Activated T-cell treated with anti-CD3 and anti-CD28 coated beads, Interleukin-2, amount 50 U/mL, for 1 hour (primary cell): Measurements from ENCODE around the gene FXYD1.

Experiments used
- DNase-seq: peaks from one replicate; pipeline ENCODE4 v3.0.0-alpha.2; 2020

FXYD1 gene

DNA sequence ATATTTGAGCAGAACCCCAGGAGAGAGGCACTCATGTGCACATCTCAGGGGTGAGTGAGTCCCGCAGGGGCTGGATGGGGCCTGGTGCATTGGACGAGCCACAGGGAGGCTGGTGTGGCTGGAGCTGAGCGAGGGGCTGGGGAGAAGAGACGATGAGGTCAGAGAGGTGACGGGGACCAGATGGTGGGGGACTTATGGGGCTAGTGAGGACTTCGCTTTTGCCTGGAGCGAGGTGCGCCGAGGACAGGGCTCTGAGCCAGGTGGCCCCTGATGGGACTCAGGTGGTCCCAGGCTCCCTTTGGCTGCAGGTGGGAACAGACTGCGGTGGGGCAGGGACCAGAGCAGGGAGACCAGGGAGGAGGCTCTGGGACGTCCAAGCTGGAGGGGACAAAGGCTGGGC, 29.9 kb upstream of the FXYD1 start:
- no peak for DNase-seq

DNA sequence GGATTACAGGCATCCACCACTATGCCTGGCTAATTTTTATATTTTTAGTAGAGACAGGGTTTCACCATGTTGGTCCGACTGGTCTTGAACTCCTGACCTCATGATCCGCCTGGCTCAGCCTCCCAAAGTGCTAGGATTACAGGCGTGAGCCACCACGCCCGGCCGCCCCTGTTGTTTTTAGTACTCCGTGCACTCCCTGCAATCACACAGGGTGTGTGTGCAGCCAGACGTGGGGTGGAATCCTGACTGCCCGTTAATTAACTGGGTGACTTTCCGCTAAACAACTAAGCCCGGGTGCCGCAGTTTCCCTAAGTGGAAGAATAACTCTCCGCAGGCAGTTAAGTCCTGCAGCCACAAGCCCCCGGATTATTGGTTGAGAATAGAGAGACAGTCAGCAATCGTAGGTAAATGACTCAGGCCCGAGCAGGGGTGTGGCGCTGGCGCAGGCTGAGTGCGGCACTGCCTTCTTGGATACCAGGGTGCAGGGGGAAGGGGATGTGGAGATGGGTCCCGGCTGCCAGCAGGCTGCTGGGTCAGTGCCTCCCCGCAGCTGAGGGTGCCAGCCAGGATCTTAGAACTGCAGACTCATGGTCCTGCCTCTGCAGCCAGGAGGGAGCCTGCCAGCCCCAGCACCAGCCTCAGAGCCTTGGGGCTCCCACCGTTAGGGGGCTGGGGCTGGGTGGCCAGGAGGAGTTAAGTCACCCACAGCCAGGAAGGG, 29.1 kb upstream of the FXYD1 start:
- no peak for DNase-seq

DNA sequence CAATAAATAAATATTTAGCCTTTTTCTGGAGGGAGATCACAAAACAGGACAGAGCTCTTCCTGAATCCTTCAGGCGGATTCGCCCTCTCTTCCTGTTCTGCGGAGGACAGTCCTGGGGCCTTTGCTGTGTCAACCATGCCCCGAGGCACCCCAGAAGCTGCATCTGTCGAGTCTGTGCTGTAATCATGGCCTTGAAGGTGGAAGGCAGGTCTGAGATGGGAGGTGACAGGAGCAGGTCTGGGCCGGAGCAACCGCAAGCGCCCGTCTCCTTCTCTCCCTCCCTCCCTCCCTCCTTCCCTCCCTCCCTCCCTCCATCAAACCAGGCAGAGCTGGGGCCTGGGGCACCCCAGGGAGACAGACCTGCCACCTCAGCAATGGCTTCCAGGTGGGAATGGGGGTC, 27.6 kb upstream of the FXYD1 start:
- DNase-seq: no peak

DNA sequence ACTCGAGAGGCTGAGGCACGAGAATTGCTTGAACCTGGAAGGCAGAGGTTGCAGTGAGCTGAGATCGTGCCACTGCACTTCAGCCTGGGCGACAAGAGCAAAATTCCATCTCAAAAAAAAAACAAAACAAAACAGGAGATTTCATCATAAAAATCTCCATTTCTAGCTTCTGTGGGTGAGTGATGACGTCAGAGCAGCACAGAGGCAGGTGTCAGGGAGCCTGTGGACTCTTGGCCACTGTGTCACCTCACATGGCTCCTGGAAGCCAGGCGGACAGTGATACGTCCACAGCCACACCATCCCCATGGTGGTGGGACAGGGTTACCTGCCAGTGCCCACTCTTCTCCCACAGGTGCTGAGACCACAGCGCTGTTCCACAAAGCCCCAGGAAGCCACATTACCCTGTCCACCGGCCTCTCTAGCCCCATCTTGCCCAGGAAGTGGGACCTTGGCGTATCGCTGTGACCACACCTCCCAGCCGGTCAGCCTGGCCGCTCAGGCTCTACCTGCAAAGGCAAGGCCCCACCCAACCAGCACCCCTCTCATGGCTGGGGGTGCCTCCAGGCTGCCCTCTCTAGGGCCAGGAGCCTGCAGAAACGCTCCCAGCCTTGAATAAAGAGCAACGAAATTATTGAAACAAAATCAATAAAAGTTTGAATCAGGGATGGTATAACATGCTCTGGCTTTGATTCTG, 25.5 kb upstream of the FXYD1 start:
- DNase-seq: no peak

DNA sequence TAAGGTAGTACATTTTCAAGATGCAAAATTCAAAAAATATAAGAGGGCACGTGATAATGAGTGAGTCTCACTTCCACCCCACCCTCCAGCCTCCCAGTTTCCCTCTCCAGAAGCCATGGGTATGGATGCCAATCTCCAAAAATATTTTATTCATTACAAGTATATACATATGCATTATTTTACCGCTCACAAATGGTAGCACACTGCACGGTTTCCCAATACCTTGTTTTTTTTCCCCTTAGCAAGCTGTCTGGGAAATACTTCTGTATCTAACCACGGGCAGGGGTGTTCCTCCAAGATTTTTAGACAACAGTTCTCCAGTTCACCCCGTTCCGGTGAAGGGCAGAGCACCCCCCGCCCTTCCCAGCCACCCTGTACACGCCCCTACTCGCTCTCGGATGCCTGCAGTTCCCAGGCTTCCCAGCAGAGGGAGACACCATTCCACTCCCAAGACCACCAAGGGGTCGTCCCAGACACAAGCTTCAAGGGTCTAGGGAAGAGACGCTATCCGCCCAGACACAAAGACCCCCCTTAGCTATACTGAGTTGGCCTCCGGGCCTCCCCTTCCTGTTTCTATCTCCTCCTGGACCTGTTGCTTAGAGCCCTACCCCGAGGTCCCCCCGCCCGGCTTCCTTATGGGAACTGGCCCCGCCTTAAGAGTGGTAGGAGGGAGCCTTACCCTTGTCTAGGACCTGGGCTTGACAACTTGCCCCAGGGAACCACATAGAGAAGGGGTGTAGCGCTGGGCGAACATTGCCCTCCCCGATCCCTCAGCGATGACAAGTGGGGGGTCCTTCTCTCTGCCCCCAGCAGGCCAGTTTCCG, 24.1 kb upstream of the FXYD1 start:
- DNase-seq: peak; percentile 78

DNA sequence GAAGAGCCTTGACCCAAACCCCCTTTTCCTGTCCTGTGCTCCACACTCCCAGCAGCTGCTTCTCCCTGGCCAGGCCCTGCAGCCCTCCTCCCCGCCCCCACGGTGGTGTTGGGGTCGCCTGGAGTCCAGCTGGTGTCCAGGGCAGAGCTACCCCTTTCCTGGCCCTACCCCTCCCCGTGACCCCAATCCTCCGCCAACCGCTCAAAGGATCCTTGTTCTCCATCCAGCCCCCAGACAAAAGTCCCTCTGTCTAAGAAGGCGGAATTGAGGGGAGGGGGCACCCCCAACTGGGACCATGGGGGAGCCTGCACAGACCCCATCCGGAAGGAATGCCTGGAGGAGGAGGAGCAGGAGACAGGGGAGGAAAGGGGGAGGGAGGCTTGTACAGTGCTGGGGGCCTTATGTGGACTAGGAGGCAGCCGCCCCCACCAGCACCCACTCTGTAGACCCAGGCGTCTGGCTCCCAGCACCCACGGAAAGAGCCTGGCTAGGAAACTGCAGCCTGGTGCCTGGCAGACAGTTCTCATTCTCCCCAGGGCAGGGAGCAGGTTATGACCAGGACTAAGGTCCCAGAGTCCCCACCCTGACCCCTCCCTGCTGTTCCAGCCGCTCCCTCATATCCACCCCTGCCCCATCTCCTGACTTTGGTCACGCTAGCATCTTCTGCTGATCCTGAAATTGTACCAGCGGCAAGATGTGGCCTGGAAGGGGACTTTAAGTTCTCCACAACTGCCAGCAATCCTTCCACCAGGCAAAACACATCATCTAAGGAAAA, 23.3 kb upstream of the FXYD1 start, which contains the start of gene FXYD3:
FXYD3 (plus strand) TSS at position 647 of the 775 bp plus-strand sequence. CDS start 3,554 bp downstream, outside the sequence.
- no peak for DNase-seq

DNA sequence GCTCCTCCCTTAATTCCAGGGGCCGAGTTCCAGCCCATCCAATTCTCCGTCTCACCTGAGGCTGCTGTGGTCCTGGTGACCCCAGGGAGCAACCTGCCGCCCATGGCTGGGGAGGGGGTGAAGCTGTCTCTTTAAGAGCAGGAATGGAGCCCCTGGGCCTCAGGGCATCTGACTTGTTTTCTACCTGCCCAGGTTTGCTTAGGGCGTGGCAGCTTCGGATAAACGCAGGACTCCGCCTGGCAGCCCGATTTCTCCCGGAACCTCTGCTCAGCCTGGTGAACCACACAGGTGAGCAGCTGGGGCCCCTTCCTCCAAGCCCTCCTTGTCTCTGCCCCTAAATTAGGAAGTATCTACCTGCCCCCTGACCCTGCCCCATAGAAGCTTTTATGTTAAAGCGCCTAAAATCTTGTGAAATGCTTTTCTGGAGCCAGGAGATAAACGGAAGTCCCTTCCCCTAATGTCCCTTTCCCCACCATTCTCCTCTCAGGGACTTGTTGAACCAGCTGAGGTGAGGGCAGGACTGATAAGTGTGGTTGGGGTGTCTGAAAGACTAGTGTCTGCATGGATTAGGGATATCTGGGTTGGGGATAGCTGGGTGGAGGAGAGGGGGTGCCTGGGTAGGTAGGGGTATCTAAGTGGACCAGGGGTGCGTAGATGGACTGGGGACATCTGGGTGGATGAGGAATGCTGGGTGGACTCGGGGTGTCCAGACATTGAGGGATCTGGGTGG, 22.4 kb upstream of the FXYD1 start:
- no peak for DNase-seq

DNA sequence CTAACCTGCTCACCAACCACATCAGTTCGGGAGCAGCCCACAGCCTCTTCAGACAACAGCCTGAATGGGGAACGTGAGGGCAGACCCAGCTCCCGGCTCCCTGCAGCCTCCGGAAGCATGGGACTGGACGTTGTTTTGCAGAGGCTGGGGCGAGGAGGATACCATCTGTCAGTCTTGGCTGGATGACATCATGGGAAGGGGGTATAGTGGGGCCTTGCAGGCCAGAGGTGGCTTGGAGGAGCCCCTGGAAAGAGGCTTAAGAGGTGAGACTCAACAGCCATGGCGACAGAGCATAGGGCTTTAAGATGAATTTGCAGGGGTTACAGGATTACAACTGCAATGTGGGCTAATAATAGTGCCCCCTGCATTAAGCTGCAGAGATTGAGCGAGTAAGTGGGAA, 21.5 kb upstream of the FXYD1 start:
- no peak for DNase-seq

DNA sequence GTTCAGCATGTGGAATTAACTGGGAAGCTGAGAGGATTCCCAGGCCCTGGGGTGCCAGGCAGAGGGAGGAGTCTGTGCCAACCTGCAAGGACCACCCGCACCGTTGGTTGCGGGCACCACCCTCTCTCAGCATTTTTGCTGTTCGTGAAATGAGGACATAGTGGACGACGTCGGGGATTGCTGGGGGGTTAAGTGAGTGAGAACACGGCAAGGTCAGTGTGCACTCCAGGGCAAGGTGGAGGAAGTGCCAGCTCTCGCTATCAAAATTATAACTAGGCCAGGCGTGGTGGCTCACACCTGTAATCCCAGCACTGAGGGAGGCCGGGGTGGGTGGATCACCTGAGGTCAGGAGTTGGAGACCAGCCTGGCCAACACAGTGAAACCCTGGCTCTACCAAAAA, 20.8 kb upstream of the FXYD1 start:
- DNase-seq: no peak

DNA sequence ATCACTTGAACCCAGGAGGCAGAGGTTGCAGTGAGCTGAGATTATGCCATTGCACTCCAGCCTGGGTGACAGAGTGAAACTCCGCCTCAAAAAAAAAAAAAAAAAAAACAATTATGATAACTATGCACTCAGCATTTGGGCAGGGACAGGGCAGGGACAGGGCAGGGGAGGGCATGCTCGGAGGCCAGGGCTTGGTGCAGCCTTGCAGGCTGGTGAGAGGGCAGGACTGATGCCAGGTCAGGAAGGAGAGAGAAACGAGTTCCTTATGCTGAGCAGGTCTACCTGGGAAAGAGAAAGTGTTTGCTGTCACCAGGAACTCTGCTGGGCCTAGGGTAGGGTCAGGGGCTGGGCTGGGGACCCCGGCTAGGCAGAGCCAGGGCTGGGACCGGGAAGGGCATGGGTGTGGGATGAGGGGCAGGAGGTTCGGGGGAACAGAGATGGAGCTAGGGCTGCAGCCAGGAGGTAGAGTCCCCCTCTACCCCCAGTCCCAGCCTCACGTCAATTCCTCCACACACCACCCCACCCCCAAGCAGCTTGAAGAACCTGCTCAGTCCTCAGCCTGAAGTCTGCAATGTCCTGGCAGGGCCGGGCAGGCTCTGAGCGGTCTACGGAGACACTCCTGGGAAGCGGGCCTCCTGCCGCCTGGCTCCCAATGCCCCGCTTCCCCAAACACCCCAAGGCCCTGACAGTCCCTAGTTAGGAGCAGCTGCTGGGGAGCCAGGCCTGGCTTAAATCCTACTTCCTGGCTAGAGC, 20.2 kb upstream of the FXYD1 start:
- DNase-seq: no peak

DNA sequence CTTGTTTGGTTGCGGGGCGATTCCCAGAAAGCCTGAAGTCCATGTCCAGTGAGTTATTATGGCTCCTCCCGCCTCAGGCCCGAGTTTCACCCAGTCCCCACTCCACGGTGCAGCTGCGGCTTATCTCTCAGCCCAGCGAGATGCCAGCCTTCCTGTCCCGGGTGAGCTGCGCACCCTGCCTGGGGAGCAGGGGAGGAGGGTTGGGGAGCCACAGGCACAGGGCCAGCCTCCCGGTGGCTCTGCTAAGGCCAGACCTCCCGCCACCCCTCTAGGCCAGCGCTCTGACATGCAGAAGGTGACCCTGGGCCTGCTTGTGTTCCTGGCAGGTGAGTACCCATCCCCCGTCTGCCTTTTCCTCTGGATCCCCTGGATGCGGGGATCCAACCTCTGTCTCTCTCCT, 19.5 kb upstream of the FXYD1 start:
- no peak for DNase-seq

DNA sequence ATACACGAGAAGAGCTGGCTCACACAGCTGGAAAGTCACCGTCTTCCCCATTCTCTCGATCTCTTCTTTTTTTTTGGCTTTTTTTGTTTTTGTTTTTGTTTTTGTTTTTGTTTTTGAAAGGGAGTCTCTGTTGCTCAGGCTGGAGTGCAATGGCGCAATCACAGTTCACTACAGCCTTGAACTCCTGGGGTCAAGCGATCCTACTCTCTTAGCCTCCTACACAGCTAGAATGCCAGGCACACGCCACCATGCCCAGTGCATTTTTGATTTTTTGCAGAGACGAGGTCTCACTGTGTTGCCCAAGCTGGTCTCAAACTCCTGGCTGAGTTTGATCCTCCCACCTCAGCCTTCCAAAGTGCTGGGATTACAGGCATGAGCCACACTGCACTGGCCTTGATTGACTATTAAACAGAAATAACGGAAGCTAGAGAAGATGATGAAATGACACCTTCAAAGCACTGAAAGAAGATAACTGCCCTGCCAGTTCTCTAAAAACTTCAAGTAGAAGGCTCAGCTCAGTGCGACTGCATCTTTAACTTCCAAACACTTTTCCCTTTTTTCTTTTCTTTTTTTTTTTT, 19.0 kb upstream of the FXYD1 start:
- DNase-seq: no peak

DNA sequence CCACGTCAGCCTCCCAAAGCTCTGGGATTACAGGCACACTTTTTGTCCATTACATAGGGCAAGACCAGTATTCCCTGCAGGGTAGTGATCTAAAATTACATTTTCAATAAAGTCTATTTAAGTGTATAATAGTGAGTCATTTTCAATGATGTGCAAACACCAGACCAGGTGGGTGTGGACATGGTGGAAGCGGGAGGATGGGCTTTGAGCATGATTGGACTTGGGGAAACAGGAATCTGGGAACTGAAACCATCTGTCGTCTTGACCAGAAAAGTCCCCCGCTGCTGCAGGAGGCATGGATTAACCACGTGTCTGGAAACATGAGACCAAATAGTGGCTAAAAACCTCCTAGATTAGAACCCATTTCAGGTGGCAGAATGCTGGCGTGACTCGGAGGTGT, 18.1 kb upstream of the FXYD1 start:
- DNase-seq: no peak

DNA sequence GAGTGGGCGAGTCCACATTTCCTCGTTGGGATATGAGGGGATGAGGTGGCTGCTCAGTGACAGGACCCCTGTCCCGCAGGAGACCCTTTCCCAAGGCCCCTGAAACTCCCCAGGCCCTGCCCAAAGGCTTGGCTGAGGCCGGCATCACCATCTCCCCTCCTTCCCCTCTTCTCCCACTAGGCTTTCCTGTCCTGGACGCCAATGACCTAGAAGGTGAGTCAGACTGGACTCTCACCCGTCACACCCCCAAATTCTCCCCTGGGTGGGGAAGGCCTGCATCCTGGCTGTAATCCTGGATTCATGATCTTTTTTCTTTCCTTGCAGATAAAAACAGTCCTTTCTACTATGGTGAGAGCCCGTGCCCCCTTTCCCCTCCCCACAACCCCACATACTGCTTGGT, 17.7 kb upstream of the FXYD1 start:
- DNase-seq: no peak

DNA sequence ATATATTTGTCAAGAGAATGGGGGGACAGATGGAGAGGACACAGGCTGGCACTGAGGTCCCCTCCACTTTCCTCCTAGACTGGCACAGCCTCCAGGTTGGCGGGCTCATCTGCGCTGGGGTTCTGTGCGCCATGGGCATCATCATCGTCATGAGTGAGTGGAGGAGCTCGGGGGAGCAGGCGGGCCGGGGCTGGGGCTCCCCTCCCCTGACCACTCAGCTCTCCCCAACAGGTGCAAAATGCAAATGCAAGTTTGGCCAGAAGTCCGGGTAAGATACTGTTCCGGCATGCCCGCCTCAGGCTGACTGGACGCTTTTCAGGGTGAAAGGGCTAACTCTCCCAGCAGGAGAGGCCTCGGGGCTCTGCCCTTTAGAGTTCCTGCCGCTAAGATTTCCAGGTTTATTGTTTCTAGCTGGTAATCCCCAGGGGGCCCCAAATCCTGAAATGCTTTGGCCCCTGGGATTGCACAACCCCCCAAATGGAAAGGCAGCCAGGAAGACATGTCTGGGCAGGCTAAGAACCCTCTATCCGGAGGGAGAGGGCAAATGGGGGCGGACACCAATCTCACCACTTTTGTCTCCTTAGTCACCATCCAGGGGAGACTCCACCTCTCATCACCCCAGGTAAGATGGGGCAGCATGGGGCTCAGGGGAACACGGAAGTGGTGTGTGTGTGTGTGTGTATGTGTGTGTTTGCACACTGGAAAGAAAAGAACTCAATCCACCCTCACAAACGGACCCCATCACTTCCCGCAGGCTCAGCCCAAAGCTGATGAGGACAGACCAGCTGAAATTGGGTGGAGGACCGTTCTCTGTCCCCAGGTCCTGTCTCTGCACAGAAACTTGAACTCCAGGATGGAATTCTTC, 15.7 kb upstream of the FXYD1 start:
- DNase-seq: no peak

DNA sequence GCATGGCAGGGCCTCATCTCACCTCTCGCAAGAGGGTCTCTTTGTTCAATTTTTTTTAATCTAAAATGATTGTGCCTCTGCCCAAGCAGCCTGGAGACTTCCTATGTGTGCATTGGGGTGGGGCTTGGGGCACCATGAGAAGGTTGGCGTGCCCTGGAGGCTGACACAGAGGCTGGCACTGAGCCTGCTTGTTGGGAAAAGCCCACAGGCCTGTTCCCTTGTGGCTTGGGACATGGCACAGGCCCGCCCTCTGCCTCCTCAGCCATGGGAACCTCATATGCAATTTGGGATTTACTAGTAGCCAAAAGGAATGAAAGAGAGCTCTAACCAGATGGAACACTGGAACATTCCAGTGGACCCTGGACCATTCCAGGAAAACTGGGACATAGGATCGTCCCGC, 15.1 kb upstream of the FXYD1 start:
- DNase-seq: no peak

DNA sequence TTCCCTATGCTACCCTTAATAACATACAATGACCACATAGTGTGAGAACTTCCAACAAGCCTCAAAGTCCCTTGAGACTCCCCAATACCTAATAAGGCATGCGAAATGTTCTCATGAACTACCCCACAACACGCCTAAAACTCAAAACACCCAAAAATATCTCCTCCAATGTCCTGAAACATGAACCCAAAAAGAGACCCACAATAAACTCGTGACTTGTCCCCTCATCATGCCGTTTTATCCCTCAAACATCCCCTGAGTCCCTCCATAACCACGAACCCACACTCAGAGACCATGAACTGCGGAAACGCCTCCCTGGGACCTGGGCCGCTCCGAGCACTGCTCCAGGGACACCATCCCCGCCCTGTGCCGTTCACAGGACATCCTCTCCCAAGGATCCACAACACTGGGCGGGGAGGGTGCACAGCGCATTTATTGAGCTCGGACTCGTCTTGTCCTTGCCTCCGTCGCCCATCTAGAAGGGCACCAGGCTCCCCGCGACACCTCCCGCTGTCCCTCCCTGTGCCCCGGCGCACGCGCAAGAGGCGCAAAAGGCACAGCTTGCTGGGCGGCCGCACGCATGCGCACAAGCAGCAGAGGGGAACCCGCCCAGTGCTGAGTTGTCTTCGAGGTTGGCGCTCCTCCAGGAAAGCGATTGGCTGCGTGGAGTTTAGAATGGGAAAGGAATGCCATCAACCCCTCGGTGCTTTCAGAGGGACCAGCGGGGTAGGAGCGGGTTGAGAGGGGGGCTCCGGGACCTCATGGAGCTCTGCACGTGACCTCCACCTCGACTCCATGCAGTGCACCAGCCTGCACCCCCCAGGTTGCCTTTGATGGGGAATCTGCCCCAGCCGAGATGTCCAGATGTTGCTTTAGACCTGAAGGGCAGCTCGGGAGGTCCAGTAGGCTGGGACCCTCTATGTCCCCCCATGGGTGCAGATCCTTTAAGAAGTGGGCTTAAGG, 14.2 kb upstream of the FXYD1 start:
- DNase-seq: peak; percentile 86

DNA sequence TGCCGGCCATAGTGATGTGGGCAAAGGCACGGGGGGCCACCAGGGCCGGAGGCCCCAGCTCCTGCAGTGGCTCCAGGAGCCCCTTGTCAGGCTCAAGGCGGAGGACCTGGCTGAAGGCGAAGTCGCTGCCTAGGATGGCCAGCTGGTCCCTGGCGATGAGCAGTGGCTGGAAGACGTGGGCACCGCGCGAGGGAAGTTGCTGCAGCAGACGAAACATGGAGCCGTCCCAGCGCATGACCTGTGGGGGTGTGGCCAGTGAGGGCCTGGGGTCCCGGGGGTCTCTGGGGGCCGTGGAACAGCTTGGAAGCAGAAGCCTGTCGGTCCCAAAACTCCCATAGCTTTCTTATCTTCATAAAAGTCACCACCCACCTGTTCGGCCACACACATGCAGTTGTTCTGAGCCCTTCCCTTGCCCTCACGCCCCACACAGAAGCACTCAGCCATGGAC, 13.3 kb upstream of the FXYD1 start:
- DNase-seq: no peak
